HG03442 (cell line): Measurements from ENCODE around the gene SBK2.
"Not testable (repeated sequence)": the region's sequence is repeated elsewhere in the genome, so short reads cannot be mapped to it uniquely, and the experiment has no call there.

Experiments
- ATAC-seq: cut with Tn5 transposase; IDR thresholded peaks from one replicate; pipeline ENCODE4 v1.9.1; 2021; ENCODE audit warnings: mild to moderate bottlenecking, moderate library complexity; ENCODE audit not compliant: unreplicated experiment

The SBK2 gene, protein sequence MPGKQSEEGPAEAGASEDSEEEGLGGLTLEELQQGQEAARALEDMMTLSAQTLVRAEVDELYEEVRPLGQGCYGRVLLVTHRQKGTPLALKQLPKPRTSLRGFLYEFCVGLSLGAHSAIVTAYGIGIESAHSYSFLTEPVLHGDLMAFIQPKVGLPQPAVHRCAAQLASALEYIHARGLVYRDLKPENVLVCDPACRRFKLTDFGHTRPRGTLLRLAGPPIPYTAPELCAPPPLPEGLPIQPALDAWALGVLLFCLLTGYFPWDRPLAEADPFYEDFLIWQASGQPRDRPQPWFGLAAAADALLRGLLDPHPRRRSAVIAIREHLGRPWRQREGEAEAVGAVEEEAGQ

DNA sequence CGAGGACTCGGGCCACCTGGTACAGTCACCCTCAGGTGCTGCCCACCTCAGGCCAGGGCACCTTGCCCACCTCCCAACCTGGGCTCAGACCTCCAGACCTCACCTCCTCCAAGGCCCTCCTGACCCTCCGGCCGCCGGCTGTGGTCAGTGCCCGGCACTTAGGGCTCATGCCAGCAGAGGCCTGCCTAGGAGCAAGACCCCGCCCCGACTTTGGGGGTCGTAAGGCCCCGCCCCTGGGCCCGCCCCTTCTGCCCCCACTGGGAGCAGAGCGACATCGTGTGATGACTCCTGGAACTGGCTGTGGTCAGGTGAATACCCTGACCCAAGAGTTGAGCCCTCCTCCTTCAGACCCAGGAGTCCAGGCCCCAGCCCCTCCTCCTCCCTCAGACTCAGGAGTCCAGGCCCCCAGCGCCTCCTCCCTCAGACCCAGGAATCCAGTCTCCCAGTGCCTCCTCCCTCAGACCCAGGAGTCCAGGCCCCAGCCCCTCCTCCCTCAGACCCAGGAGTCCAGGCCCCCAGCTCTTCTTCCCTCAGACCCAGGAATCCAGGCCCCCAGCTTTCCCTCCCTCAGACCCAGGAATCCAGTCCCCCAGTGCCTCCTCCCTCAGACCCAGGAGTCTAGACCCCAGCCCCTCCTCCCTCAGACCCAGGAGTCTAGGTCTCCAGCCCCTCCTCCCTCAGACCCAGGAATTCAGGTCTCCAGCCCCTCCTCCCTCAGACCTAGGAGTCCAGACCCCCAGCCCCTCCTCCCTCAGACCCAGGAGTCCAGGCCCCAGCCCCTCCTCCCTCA is at the start of gene SBK2:
TSS of gene SBK2 (minus strand) at position 183 of the 790 bp plus-strand sequence. CDS start 839 bp downstream, outside the sequence.
- no peak for ATAC-seq

DNA sequence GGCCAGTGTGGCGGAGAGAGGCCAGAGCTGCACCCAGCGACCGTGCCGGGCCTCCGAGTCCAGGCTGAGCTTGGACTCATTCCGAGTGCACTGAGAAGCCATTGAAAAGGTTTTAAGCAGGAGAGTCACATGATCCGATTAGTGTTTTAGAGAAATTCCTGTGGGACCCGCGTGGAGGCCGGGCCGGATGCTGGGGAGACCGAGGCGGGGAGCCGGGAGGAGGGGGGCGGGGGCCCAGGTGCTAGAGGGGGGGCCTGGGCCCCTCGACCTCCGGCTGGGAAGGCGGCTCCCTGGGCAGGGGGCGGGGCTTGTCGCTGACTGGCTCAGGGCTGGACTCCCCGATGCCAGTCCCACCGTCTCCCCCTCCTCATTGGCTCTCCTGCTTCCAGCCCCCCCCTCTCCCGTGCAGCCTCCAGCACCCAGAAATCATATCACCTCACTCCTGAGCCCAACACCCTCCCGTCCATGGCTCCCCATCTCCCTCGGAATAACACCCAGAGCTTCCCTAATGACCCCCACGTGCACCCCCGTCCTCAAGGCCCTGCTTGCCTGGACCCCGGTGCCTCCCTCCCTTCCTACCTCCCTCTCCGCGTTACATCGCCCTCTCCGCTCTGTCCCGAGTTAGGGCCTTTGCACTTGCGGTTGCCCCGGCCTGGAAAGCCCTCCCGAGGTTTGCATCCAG is 48.9 kb upstream of the SBK2 start:
- ATAC-seq = no peak

DNA sequence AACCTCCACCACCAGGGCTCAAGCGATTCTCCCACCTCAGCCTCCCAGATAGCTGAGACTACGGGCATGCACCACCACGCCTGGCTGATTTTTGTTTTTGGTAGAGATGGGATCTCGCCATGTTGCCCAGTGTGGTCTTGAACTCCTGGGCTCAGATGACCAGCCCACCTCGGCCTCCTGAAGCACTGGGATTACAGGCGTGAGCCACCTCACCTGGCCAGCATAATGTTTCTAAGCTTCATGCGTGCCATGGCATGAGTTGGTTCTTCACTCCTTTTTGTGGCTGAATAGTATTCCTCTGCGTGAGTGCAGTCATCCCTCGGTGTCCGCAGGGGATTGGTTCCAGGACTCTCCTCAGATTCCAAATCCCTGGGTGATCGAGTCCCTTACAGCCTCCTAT is 47.9 kb upstream of the SBK2 start:
- no peak for ATAC-seq

DNA sequence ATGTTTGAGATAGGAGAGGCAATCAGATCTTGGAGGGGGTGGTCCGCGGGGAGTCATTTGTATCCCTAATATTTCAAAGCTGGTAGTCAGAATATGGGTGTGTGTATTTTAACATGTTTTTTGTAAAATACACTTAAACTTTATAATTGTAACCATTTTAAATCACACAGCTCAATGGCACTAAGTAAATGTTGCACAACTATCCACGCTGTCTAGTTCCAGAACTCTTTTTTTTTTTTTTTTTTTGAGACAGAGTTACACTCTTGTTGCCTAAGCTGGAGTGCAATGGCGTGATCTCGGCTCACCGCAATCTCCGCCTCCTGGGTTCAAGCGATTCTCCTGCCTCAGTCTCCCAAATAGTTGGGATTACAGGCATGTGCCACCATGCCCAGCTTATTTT is 47.0 kb upstream of the SBK2 start:
- not testable (repeated sequence) for ATAC-seq

DNA sequence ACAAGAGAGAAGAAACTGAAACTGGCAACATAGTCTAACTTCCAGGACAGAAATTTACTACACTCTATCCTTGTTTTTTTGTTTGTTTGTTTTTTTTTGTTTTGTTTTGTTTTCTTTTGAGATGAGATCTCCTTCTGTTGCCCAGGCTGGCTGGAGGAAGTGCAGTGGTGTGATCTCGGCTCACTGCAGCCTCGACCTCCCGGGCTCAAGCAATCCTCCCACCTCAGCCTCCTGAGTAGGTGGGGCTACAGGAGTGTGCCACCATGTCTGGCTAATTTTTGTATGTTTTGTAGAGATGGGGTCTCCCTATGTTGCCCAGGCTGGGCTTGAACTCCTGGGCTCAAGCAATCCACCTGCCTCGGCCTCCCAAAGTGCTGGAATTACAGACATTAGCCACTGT is 45.4 kb upstream of the SBK2 start:
- ATAC-seq = not testable (repeated sequence)

DNA sequence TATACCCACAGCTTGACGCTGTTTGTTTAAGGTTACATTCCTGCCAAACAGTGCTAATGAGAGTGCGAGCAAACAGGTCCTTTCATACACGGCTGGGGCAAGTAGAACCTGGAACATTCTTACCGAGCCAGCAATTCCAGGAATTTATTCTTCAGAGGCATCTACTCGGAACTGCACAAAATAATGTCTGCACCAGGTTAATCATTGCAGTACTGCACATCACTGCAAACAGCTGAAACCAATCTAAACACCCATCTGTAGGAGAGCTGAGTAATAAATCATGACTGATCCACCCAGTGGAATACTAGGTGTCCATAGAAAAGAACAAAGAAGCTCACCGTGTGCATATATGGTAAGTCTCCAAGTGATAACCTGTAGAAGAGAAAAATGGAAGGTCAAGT is 44.9 kb upstream of the SBK2 start:
- no peak for ATAC-seq

DNA sequence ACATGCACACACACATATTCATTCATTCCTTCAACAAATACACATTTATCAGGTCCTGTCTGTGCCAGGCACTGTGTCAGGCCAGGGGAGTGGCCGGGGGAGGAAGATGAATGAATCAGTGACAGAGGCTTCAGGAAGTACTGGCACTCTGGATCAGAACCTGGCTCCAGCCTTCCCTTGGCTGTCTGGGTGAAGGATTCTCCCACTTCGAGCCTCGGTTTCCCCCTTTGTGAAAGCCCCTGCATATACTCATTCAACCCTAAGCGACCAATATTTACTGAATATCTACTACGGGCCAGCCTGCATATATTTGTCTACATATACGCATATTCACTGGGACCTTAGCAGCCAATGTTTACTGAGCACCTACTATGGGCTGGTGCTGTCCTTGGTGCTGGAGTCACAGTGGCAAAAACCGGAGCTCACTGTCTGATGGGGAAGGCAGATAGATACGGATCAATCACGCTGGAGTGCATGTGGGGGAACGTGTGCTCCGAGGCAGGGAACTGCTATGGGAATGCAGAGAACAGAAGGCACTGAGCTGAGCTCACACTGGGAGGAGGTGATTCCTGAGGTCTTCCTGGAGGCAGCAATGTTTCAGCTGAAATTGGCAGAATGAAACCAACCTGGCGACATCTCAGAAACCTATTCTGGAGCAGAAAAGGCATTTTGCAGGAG is 44.4 kb upstream of the SBK2 start:
- ATAC-seq = no peak

DNA sequence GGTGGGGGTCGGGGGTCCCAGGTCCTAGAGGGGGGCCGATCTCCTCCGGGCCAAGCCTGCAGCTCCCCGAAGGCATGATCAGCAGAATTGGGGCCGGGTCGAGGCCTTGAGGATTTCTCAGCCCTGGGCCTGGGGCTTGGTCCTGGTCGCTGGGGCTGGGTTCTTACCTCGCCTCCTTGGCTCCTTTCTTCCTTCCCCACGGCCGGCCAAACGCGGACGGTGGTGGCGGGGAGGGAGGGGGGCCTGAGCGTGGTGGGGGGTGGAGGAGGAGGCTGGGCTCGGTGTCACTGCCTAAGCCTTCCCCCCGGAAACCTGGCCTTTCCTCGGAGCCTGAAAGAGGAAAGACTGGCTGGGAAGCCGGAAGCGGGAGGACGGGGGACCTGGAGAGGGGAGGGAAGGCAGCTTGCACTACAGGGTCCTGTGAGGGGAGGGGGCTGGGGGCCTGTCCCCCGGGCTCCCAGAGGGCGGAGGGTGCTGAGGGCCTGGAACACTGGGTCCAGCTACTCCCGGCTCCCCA is 43.8 kb upstream of the SBK2 start, which contains the start of gene ZNF579:
TSS of gene ZNF579 (minus strand) at position 221 of the 517 bp plus-strand sequence. CDS start 1,209 bp downstream, outside the sequence.
- ATAC-seq = no peak

DNA sequence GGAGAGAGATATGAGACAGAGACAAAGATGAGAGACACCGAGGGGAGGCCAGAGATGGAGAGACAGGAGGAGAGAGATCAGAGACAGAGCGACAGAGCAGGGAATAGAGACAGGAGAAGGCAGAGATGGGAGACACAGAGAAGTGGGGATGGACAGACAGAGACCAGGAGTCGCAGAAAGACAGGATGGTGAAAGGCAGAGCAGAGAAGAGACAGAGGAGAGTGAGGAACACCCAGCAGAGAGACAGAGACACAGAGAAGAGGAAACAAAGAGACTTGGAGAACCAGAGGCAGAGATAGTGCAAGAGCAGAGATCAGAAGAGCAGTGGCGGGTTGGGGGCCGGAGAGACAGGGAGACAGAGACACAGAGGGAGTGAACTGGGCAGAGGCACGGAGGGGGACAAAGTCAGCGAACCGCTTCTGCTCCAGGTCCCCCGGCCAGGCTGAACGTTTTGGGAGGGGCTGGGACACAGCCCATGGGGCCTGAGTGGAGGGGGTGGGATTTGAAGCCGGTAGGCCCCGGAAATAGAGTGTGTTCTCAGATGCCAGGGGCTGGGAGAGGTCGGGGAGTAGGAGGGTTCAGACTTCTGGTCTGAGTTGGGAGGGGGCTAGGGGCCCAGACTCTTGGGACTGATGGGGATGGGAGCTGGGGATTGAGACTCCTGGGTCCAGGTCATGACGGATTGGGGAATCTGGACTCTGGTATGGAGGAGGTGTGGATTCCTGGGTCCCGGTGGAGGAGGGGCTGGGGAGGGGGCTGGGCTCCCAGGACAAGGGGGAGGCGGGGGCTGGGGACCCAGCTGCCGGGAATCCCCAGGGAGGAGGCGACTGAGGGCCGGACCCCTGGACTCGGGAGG is 43.1 kb upstream of the SBK2 start:
- ATAC-seq = no peak

DNA sequence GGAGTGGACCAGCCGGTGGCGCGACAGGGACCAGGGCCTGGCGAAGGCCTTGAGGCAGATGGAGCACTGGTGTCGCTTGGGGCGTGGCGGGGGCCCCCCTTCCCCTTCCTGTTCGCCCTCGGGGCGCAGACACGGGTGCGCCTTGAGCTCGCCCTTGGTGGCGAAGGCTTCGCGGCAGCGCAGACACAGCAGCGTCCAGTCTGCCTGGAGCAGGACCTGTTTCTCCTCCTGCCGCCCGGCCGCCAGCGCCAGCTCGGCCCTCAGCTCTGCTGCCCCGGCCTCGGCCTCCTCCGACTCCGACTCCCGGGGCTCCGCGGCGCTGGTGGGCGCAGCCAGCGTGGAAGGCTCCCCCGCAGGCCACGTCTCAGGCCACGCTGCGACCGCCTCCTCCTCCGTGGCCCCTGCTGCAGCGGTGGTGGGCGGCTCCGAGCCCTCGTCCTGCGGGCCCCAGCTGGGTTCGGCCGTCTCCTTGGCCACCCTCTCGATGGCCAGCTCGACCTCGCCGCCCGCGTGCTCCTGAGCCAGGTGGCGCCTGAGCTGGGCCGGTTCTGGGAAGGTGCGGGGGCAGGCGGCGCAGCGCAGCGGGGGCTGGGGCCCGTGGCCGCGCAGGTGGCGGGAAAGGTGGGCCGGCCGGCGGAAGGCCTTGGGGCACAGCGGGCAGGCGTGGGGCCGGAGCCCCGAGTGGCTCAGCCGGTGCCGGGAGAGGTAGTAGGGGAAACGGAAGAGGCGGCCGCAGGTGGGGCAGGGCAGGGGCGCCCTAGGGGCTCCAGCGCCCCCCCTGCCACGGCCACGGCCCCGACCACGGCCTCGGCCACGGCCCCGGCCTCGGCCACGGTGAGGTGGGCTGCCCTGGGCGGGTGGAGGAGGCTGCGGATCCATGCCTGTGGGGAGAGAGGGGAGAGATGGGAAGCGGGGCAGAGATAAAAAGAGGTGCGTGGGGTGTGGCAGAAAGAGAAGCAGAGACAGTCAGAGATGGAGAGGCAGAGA is 42.1 kb upstream of the SBK2 start:
- no peak for ATAC-seq

DNA sequence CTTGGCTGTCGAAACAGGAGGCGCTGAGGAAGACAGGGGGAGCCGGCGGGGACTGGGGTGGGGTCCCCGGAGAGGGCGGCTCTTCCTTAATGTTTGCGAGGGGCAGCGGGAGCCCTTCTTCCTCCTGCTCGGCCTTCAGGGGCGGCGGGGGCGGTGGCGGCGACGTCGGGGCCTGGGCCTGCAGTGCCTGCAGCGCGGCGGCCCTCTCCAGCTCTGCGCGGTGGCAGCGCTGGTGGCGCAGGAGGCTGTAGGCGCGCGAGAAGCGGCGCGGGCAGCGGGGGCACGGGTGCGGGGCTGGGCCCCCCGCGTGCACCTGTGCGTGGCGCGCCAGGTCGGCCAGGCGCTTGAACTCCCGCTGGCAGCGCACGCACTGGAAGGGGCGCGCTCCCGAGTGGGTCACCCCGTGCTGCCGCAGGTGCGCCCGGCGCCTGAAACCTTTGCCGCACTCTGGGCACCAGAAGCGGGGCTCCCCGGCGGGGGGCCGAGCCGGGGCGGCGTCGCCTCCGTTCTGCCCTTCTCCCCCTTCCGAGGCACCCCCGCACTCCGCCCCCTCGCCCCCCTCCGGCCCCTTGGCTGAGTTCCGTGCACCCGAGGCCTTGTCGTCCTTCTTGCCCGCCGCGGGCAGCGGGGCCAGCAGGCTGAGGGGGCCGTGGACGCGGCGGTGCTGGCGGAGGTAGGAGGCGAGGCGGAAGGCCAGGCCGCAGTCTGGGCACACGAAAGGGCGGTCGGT is 41.3 kb upstream of the SBK2 start:
- no peak for ATAC-seq

DNA sequence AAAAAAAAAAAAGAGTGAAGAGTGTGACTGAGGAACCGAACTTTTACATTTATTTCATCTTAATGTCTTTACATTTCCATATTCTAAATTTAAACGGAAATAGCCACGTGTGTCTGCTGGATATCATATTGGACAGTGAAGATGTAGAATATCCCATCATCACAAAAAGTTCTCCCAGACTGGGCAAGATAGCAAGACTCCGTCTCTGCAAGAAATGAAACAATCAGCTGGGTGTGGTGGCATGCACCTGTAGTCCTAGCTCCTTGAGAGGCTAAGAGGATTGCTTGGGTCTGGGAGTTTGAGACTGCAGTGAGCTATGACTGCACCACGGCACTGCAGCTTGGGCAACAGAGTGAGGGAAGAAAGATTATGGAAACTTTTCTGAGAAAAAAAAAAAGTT is 39.8 kb upstream of the SBK2 start:
- no peak for ATAC-seq

DNA sequence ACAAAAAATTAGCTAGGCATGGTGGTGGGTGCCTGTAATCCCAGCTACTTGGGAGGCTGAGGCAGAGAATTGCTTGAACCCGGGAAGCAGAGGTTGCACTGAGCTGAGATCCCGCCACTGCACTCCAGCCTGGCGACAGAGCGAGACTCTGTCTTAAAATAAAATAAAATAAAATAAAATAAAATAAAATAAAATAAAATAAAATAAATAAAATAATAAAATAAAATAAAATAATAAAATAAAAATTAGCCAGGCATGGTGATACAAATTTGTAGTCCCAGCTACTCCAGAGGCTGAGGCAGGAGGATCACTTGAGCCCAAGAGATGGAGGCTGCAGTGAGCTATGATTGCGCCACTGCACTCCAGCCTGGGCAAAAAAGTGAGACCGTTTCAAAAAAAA is 37.0 kb upstream of the SBK2 start:
- not testable (repeated sequence) for ATAC-seq

DNA sequence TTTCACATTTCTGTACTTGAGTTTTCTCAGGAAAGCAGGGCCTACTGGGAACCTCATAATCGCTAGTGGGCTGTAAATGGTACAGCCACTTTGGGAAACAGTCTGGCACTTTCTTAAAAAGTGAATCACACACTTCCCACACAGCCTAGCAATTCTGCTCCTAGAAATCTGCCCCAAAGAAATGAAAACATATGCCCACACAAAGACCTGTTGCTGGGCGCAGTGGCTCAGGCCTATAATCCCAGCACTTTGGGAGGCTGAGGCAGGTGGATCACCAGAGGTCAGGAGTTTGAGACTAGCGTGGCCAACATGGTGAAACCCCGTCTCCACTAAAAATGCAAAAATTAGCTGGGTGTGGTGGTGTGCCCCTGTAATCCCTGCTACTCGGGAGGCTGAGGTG is 32.5 kb upstream of the SBK2 start:
- not testable (repeated sequence) for ATAC-seq

DNA sequence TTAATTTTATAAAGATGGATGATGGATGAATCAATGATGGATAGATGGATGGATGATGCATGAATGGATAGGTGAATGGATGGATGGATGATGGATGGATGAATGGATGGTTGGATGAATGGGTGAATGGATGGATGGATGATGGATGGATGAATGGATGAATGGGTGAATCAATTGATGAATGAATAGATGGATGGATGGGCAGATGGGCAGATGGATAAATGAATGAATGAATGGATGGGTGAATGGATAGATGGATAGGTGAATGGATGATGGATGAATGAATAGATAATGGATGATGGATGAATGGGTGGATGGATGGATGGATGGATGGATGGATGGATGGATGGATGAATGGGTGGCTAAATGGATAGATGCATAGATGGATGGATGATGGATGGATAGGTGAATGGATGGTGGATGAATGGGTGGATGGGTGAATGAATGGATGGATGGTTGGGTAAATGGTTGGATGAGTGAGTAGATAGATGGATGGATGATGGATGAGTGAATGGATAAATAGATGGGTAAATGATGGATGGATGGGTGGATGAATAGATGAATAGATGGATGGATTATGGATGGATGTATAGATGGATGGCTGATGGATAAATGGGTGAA is 30.9 kb upstream of the SBK2 start:
- ATAC-seq = no peak

DNA sequence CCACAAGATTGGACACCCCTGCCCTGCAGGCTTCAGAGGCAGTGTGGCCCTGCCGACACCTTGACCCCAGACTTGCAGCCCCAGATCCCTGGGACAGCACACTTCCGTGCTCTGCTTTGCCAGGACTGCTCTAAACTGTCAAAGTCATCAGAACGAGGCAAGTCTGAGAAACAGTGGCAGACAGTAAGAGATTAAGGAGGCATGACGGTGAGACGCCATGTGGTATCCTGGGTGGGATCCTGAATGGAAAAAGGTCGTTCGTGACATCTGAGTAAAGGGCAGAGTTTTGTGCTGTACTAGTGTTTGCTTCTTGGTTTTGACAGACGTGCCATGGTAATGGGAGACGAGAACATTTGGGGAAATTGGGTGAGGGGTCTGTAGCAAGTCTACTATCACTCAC is 29.9 kb upstream of the SBK2 start:
- no peak for ATAC-seq

DNA sequence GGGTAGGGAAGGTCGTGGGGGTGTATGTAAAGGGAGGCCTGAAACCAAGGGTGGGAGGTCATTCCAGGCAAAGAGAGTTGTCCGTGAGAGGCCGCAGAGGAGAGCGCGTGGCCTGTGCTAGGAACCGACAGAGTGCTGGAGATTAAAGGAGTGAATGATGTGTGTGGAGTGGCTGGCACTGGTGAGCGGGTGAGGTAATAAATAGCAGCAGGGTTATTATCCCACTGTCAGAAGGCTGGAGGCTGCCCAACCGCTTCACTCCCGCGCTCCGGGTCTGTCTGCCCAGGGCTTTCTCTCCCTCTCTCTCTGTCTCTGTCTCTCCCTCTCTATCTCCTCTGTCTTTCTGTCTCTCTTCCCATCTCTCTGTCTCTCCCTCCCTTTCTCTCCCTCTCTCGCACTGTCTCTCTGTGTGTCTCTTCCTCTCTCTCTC is 26.3 kb upstream of the SBK2 start:
- ATAC-seq = no peak
